Measurements from ENCODE around the gene CHMP5. TPM values are rescaled to one million over a fixed set of nuclear protein-coding genes. Genes with fewer than 3 reads are reported as not detected.

The CHMP5 gene
- total RNA-seq, 2 experiments from 2014 or later, result 17.4 to 18.6 TPM

DNA sequence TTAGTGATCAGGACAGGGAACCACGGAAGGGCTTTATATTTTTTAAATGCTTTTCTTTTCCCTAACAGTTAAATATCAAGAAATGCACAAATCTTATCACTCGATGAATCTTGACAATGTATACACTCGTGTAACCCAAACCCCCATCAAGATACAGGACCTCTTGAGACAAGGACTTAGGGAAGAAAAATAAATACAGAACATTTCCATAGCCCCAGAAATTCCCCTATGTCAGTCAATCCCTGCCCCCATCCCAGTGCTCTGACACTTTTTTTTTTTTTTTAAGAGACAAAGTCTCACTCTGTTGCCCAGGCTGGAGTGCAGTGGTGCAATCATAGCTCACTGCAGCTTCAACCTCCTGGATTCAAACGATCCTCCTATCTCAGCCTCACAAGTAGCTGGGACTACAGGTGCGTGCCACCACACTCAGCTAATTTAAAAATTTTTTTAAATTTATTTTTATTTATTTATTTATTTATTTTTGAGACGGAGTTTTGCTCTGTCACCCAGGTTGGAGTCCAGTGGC lies 22.2 kb upstream of the CHMP5 start:
- Histone ChIP-seq H3K4me1 (ENCODE audit: insufficient read depth, low read length) (peaks cover 3% of the 10 kb centered on the region), H3K9me3 (ENCODE audit: control insufficient read depth in 1 of 2, insufficient read depth in 1 of 2, low read length in 2 of 2) (no peaks in the 10 kb centered on the region), H3K27me3 (ENCODE audit: control insufficient read depth in 1 of 2, insufficient read depth in 2 of 2, low read length in 2 of 2) (no peaks in the 10 kb centered on the region), H3K4me3 (ENCODE audit: low read length) (no peak overlapping the region), H3K36me3 (ENCODE audit: insufficient read depth, low read length) (no peaks in the 10 kb centered on the region), H3K27ac (ENCODE audit: low read depth in 1 of 2, low read length in 2 of 2) (no peak overlapping the region)
- Mint-ChIP-seq H3K36me3 (ENCODE audit: low read depth) (peaks cover 5% of the 10 kb centered on the region), H3K4me1 (ENCODE audit: low read depth) (peaks cover 4% of the 10 kb centered on the region), H3K27ac (no peak overlapping the region), H3K4me3 (no peak overlapping the region), H3K9me3 (no peaks in the 10 kb centered on the region), H3K27me3 (no peaks in the 10 kb centered on the region)
- CTCF ChIA-PET, result no interaction called here
- ATAC-seq (ENCODE audit: poor library complexity), result no peak
- POLR2A ChIA-PET, result no interaction called here
- intact Hi-C loops (cut with DNase I, micrococcal nuclease), result no loop called here
- TF ChIP-seq, protein P1, sequence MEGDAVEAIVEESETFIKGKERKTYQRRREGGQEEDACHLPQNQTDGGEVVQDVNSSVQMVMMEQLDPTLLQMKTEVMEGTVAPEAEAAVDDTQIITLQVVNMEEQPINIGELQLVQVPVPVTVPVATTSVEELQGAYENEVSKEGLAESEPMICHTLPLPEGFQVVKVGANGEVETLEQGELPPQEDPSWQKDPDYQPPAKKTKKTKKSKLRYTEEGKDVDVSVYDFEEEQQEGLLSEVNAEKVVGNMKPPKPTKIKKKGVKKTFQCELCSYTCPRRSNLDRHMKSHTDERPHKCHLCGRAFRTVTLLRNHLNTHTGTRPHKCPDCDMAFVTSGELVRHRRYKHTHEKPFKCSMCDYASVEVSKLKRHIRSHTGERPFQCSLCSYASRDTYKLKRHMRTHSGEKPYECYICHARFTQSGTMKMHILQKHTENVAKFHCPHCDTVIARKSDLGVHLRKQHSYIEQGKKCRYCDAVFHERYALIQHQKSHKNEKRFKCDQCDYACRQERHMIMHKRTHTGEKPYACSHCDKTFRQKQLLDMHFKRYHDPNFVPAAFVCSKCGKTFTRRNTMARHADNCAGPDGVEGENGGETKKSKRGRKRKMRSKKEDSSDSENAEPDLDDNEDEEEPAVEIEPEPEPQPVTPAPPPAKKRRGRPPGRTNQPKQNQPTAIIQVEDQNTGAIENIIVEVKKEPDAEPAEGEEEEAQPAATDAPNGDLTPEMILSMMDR (IDR thresholded peaks at IDR 0.05), result no peak
- no peak for DNase-seq

DNA sequence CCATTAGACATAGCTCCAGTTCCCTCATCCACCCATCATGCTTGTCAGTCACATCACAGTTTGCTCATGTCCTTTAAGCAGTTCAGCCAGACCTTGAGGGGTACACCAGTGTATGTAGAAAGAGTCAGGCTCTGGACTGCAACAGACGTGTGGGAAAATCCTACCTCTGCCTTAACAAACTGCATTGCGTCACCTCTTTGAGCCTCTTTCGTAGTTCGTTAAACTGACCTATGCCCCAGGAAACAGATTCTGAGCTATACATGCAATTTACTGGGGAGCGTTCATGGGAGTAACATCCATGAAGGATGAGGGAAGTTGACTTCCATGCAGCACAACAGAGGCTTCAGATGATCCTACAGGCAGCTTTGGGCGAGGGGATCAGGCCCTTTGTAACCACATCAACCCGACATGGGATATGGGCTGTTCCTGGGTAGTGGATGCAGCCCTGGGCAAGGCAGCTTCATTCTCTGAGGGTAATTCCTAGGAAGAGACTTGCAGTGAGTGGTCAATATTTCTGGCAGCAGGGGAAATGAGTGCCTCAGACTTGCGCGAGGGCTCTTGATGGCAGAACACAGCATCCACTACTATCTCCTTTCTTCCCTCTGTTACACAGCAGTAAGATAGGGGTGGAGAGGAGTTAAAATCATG lies 20.6 kb upstream of the CHMP5 start:
- no peak overlapping the region for H3K4me3 ChIP-seq (ENCODE audit: low read length)
- ChIA-PET CTCF (no interaction called here), POLR2A (no interaction called here)
- no peak overlapping the region for H3K27ac Mint-ChIP-seq
- H3K4me1 ChIP-seq (ENCODE audit: insufficient read depth, low read length), result peaks cover 3% of the 10 kb centered on the region
- DNase-seq (no peak), ATAC-seq (ENCODE audit: poor library complexity) (no peak)
- no peaks in the 10 kb centered on the region for H3K27me3 Mint-ChIP-seq
- no peaks in the 10 kb centered on the region for H3K36me3 ChIP-seq (ENCODE audit: insufficient read depth, low read length)
- no peak overlapping the region for H3K27ac ChIP-seq (ENCODE audit: low read depth in 1 of 2, low read length in 2 of 2)
- TF ChIP-seq, protein P1 (IDR thresholded peaks at IDR 0.05), result no peak
- H3K4me3 Mint-ChIP-seq, result no peak overlapping the region
- H3K27me3 ChIP-seq (ENCODE audit: control insufficient read depth in 1 of 2, insufficient read depth in 2 of 2, low read length in 2 of 2), result no peaks in the 10 kb centered on the region
- H3K9me3 Mint-ChIP-seq, result no peaks in the 10 kb centered on the region
- H3K9me3 ChIP-seq (ENCODE audit: control insufficient read depth in 1 of 2, insufficient read depth in 1 of 2, low read length in 2 of 2), result no peaks in the 10 kb centered on the region
- intact Hi-C loops (cut with DNase I, micrococcal nuclease), result no loop called here
- peaks cover 16% of the 10 kb centered on the region for H3K36me3 Mint-ChIP-seq (ENCODE audit: low read depth)
- H3K4me1 Mint-ChIP-seq (ENCODE audit: low read depth), result peaks cover 4% of the 10 kb centered on the region

DNA sequence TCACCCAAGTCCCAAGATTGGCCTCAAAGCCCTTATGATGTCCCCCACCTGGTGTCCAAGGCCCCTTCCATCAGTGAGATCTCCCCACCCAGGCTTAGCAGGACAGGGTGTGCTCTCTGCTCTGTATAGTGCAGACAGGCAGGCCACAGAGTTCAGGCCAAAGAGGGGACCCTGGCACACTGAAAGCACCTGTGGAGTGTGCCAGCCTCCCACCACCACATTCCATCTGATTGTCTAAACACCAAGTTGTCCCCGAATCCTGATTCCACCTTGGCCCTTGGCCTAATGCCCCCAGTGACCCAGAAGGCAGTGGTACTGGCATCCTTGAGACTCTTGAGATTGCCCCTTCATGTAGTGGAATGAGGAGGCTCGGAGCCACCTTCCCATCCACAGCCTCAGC lies 19.5 kb upstream of the CHMP5 start:
- POLR2A ChIA-PET, result no interaction called here

More for the DNA sequence above, 19.5 kb upstream of the CHMP5 start:
- Histone ChIP-seq H3K4me1 (ENCODE audit: insufficient read depth, low read length) (no peaks in the 10 kb centered on the region), H3K27me3 (ENCODE audit: control insufficient read depth in 1 of 2, insufficient read depth in 2 of 2, low read length in 2 of 2) (no peaks in the 10 kb centered on the region), H3K27ac (ENCODE audit: low read depth in 1 of 2, low read length in 2 of 2) (no peak overlapping the region), H3K36me3 (ENCODE audit: insufficient read depth, low read length) (peaks cover 9% of the 10 kb centered on the region), H3K4me3 (ENCODE audit: low read length) (no peak overlapping the region), H3K9me3 (ENCODE audit: control insufficient read depth in 1 of 2, insufficient read depth in 1 of 2, low read length in 2 of 2) (no peaks in the 10 kb centered on the region)
- H3K4me3 Mint-ChIP-seq, result no peak overlapping the region
- no peaks in the 10 kb centered on the region for H3K9me3 Mint-ChIP-seq
- CTCF ChIA-PET, result no interaction called here
- intact Hi-C loops (cut with DNase I, micrococcal nuclease), result no loop called here
- no peaks in the 10 kb centered on the region for H3K27me3 Mint-ChIP-seq
- H3K4me1 Mint-ChIP-seq (ENCODE audit: low read depth), result no peaks in the 10 kb centered on the region
- peak in 1 of 14 experiments; percentile 16 for DNase-seq
- TF ChIP-seq, protein P1 (IDR thresholded peaks at IDR 0.05), result no peak
- peaks cover 27% of the 10 kb centered on the region for H3K36me3 Mint-ChIP-seq (ENCODE audit: low read depth)
- ATAC-seq (ENCODE audit: poor library complexity), result no peak
- no peak overlapping the region for H3K27ac Mint-ChIP-seq

All from CD4-positive, alpha-beta T cell (primary cell).